Measurements from ENCODE around the gene HACD2. TPM values are rescaled to one million over a fixed set of nuclear protein-coding genes. Genes with fewer than 3 reads are reported as not detected.

Gene HACD2
- total and polyA plus RNA-seq, 7 donors, result 3.7 to 7.9 (median 5.7) TPM

DNA sequence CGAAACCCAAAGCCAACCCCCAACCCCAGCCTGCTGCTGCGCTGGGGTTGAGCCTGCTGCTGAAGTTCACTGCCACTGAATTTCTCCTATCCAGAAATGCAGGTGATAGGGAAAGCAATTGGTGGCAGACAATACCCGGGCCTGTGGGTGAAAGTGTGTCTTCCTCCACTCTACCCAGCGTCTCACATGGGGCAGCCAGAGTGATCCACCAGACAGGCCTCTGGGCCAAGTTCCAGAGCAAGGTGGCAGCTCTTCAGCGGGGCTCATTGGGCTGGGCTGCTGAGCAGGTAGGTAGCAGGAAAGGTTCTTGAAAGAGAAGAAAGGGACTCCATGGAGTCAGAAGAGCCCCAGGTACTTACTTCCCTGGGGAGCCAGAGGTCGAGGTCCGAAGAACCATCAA is 141.9 kb downstream of the HACD2 start:
- H3K27me3 ChIP-seq (ENCODE audit: insufficient read depth in 3 of 3, low read length in 2 of 3), result peaks cover 0 to 31% (median 1%) of the 10 kb centered on the region in 3 donors
- 89 to 92% (median 90%) methylated on average over 7 of the region's 7 CpGs for WGBS, 3 donors
- H3K9me3 ChIP-seq, result no peaks in the 10 kb centered on the region
- H3K27ac ChIP-seq, result no peak overlapping the region
- H3K36me3 ChIP-seq (ENCODE audit: insufficient read depth in 1 of 2, low read depth in 1 of 2), result no peaks in the 10 kb centered on the region
- ATAC-seq, result no peak
- H3K4me1 ChIP-seq, result no peaks in the 10 kb centered on the region
- TF ChIP-seq, protein P1, sequence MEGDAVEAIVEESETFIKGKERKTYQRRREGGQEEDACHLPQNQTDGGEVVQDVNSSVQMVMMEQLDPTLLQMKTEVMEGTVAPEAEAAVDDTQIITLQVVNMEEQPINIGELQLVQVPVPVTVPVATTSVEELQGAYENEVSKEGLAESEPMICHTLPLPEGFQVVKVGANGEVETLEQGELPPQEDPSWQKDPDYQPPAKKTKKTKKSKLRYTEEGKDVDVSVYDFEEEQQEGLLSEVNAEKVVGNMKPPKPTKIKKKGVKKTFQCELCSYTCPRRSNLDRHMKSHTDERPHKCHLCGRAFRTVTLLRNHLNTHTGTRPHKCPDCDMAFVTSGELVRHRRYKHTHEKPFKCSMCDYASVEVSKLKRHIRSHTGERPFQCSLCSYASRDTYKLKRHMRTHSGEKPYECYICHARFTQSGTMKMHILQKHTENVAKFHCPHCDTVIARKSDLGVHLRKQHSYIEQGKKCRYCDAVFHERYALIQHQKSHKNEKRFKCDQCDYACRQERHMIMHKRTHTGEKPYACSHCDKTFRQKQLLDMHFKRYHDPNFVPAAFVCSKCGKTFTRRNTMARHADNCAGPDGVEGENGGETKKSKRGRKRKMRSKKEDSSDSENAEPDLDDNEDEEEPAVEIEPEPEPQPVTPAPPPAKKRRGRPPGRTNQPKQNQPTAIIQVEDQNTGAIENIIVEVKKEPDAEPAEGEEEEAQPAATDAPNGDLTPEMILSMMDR (IDR thresholded peaks at IDR 0.05), result no peak
- intact Hi-C loops (cut with DNase I), result no loop called here
- DNase-seq, result no peak
- H3K4me3 ChIP-seq, result no peak overlapping the region

- H3K27me3 ChIP-seq (ENCODE audit: insufficient read depth in 3 of 3, low read length in 2 of 3), result peaks cover 0 to 23% (median 1%) of the 10 kb centered on the region in 3 donors
- intact Hi-C loops (cut with DNase I), result no loop called here
- TF ChIP-seq, protein P1 (IDR thresholded peaks at IDR 0.05), result no peak
- DNase-seq (no peak), ATAC-seq (no peak)
- no peaks in the 10 kb centered on the region for H3K4me1 ChIP-seq
- no peaks in the 10 kb centered on the region for H3K36me3 ChIP-seq (ENCODE audit: insufficient read depth in 1 of 2, low read depth in 1 of 2)
- H3K27ac ChIP-seq, result no peak overlapping the region
- H3K9me3 ChIP-seq, result no peaks in the 10 kb centered on the region
- 91 to 92% (median 92%) methylated on average over 9 of the region's 9 CpGs for WGBS, 3 donors
- H3K4me3 ChIP-seq, result no peak overlapping the region
Measured at GRCh38 chr3:123442125-123442524, 142.7 kb downstream of the HACD2 start.

Other genes starting within 250 kb of the HACD2 start
- gene ADCY5, start 136.0 kb downstream of the HACD2 start, total RNA-seq, result 1 to 10 TPM; 1.6 to 4.4 (median 2.1) TPM
- 1 to 10 TPM; 1.0 to 1.3 (median 1.2) TPM for gene ADCY5, start 136.0 kb downstream of the HACD2 start, polyA plus RNA-seq

Data from psoas muscle (tissue), 8 donors.